Measurements from ENCODE around the gene MAP1LC3B.
"Not testable (repeated sequence)": the region's sequence is repeated elsewhere in the genome, so short reads cannot be mapped to it uniquely, and the experiment has no call there.

The MAP1LC3B gene

DNA sequence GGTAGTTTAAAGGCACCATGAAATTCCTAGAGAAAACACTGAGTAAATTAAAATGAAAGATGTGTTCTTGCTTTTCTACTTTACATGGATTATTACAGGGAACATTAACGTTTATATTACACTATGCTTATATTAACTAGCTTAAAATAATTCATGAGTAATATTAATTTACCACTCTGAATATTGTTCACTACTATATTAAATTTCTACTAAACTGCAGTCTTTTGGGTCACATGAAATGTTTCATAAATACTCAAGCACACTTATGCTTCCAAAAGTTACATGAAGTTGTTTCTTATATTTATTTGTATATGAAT is 3.4 kb upstream of the MAP1LC3B start:
- in situ Hi-C loops (cut with HindIII; ENCODE audit: low pct_ligation_motif_present, low sequenced_read_pairs) = no loop called here
- Histone ChIP-seq H3K4me3 (ENCODE audit: low read depth, low read length) (peak overlapping the region; percentile 13), H3K27ac (peak overlapping the region; percentile 88), H3K36me3 (replicated peaks) (no peaks in the 10 kb centered on the region), H3K27me3 (replicated peaks) (no peaks in the 10 kb centered on the region)
- TF ChIP-seq CTCF (IDR thresholded peaks at IDR 0.05; ENCODE audit: low read depth, low read length, missing control alignments) = no peak
- DNase-seq = no peak

GRCh38 chr16:87389245-87389644 is 2.9 kb upstream of the MAP1LC3B start:
- Histone ChIP-seq H3K27ac (no peak overlapping the region), H3K27me3 (replicated peaks) (no peaks in the 10 kb centered on the region), H3K36me3 (replicated peaks) (no peaks in the 10 kb centered on the region), H3K4me3 (ENCODE audit: low read depth, low read length) (no peak overlapping the region)
- no peak for TF ChIP-seq CTCF (IDR thresholded peaks at IDR 0.05; ENCODE audit: low read depth, low read length, missing control alignments)
- no peak for DNase-seq
- in situ Hi-C loops (cut with HindIII; ENCODE audit: low pct_ligation_motif_present, low sequenced_read_pairs) = no loop called here

DNA sequence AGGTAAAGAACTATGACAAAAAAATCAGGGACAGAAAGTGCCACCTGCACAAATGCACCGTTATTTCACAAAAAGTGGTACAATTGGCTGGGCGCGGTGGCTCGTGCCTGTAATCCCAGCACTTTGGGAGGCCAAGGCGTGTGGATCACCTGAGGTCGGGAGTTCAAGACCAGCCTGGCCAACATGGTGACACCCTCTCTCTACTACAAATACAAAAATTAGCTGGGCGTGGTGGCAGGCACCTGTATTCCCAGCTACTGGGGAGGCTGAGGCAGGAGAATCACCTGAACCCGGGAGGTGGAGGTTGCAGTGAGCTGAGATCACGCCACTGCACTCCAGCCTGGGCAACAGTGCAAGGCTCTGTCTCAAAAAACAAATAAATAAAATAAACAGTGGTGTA is 2.2 kb upstream of the MAP1LC3B start:
- H3K4me3 ChIP-seq (ENCODE audit: low read depth, low read length); in situ Hi-C loops (cut with HindIII; ENCODE audit: low pct_ligation_motif_present, low sequenced_read_pairs); DNase-seq; H3K27ac ChIP-seq; H3K36me3 ChIP-seq (replicated peaks); H3K27me3 ChIP-seq (replicated peaks): not testable (repeated sequence)

- in situ Hi-C loops (cut with HindIII; ENCODE audit: low pct_ligation_motif_present, low sequenced_read_pairs) = no loop called here
- TF ChIP-seq CTCF (IDR thresholded peaks at IDR 0.05; ENCODE audit: low read depth, low read length, missing control alignments) = no peak
- no peak overlapping the region for H3K27ac ChIP-seq
- no peak for DNase-seq
- H3K36me3 ChIP-seq (replicated peaks) = no peaks in the 10 kb centered on the region
- no peak overlapping the region for H3K4me3 ChIP-seq (ENCODE audit: low read depth, low read length)
- no peaks in the 10 kb centered on the region for H3K27me3 ChIP-seq (replicated peaks)
Measured at GRCh38 chr16:87390641-87391323, 1.4 kb upstream of the MAP1LC3B start.

DNA sequence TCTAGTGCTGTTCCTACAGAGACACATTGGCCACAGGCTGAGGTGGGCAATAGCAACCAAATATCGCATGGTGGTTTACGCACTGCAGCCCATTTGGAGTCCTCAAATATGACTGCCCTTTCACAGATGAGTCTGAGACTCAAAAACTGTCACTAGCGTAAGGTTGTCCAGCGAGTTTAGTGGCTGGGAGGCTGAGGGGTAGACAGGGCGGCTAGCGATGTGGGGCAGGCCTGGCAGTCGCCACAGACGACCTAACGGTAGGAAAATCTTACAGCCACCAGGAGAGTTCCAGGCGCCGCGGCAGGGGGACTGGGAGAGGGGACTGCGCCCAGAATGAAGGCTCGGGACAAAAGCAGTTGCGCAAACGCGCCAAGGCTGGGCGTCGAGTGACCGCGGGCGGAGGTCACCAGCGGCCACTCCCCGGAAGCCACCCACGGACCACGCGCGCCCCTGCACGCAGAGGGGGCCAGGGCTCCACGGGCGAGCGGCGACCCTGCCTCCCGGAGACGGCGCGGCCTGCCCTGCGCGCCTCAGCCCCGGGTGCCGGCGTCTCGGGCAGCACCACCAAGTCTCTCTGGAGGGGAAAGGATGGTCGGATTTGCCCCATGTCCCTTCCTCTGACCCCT is 699 bp upstream of the MAP1LC3B start:
- no peaks in the 10 kb centered on the region for H3K36me3 ChIP-seq (replicated peaks)
- in situ Hi-C loops (cut with HindIII; ENCODE audit: low pct_ligation_motif_present, low sequenced_read_pairs) = no loop called here
- H3K4me3 ChIP-seq (ENCODE audit: low read depth, low read length) = peak overlapping the region; percentile 69
- peak overlapping the region; percentile 90 for H3K27ac ChIP-seq
- no peak for TF ChIP-seq CTCF (IDR thresholded peaks at IDR 0.05; ENCODE audit: low read depth, low read length, missing control alignments)
- no peaks in the 10 kb centered on the region for H3K27me3 ChIP-seq (replicated peaks)
- no peak for DNase-seq

DNA sequence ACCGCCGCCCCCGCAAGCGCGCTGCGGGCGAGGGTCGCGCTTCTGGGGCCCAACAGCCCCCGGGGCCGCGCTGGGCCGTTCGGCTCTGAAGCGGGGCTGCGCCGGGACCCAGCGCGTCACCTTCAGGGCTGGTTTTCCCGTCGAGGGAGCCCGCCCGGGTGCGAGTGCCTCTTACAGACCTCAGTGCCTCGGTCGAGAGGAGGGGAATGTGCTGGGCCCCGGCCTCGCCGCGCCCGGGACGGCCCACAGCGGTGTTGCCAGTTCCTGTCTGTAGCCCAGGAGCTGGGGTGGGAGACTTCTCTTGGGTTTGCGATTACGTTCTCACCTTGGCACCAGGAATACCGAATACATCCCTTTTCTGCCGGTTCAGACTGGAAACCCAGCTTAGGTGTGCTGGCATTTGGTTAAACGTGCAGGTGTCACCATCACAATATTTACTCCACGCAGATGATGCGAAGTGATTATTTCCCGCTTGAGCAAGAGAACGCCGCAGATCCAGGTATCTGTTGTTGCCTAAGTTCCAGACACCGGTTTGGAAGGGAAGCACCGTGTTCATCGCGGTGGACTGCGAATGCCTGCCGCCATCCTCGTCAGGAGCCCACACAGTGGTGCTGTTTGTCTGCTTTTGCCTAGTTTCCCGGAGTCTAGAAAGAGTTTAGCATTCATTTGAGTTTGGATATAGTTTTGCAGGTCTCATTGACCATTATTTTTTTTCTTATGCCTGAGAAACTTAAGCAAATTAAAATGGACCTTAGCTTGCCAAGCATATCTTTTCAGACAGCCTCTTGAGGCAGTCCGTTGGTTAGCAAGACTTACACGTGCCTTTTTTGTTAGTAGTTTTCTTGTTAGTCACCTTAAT is 914 bp downstream of the MAP1LC3B start:
- Histone ChIP-seq H3K36me3 (replicated peaks) (no peaks in the 10 kb centered on the region), H3K4me3 (ENCODE audit: low read depth, low read length) (peak overlapping the region; percentile 85), H3K27ac (peak overlapping the region; percentile 90), H3K27me3 (replicated peaks) (no peaks in the 10 kb centered on the region)
- peak; percentile 49 for TF ChIP-seq CTCF (IDR thresholded peaks at IDR 0.05; ENCODE audit: low read depth, low read length, missing control alignments)
- in situ Hi-C loops (cut with HindIII; ENCODE audit: low pct_ligation_motif_present, low sequenced_read_pairs) = no loop called here
- DNase-seq = no peak

Measured in brain microvascular endothelial cell (primary cell).